Mucosa of stomach (tissue), 1 donor: ENCODE data around the gene OPRL1.

Experiments
- H3K27me3 ChIP-seq: one replicate; pipeline ENCODE4 v1.7.0; 2013; ENCODE audit warnings: mild to moderate bottlenecking, low read length; ENCODE audit not compliant: control insufficient read depth, insufficient read depth
- H3K36me3 ChIP-seq: one replicate; pipeline ENCODE4 v1.7.0; 2013; ENCODE audit warnings: low read length; ENCODE audit not compliant: control insufficient read depth, insufficient read depth
- H3K4me1 ChIP-seq: one replicate; pipeline ENCODE4 v1.7.0; 2013; ENCODE audit warnings: mild to moderate bottlenecking, low read length; ENCODE audit not compliant: control insufficient read depth, insufficient read depth
- H3K4me3 ChIP-seq: one replicate; pipeline ENCODE4 v1.7.0; 2013; ENCODE audit warnings: low read length
- H3K9ac ChIP-seq: one replicate; pipeline ENCODE4 v1.7.0; 2013; ENCODE audit warnings: mild to moderate bottlenecking, low read length, moderate library complexity
- H3K9me3 ChIP-seq: one replicate; pipeline ENCODE4 v1.7.0; 2013; ENCODE audit warnings: mild to moderate bottlenecking, low read length, moderate library complexity; ENCODE audit not compliant: control insufficient read depth
- donor health status: Pancreatic carcinoma.

Gene OPRL1

DNA sequence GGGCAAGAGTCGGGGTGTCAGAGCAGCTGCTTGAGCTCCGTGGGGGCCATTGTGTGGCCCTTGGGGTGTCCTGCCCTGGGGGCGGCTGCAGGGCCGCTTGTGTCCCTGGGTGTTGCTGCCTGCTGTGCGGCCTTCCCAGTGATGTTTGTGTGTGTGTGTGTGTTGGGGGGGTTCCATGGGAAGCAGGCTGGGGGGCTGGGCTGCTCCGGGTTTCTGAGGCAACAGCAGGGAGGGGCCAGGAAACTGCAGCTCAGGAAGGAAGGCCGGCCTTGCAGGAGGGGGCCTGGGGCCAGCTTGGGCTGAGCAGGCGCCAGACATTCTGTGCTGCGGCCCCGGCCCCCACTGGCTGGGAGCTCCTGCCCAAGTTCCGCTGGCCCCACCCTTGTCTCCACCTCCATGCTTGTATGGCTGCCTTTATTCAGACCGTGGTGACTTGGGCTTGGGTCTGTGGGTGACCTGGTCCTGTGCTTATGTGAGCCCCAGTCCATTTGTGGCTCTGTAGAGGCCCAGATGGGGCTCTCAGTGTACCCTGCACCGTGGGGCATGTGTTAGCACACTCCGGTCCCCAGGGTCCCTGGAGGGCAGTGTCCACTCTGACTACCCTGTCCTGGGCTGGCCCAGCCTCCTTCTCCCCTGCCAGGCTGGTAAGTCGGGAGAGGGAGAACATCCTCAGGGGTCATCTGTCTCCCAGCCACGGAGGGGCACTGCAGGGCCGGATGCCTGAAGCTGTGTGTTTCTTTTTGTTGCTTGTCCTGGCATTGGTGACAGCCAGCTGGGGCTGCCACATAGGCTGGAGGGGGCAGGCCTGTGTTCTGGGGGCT lies 25.8 kb upstream of the OPRL1 start:
- no peak overlapping the region for H3K4me3 ChIP-seq
- H3K9me3 ChIP-seq, result no peaks in the 10 kb centered on the region
- no peak overlapping the region for H3K9ac ChIP-seq
- H3K4me1 ChIP-seq, result peaks cover 13% of the 10 kb centered on the region
- H3K36me3 ChIP-seq, result no peaks in the 10 kb centered on the region
- peaks cover 77% of the 10 kb centered on the region for H3K27me3 ChIP-seq

DNA sequence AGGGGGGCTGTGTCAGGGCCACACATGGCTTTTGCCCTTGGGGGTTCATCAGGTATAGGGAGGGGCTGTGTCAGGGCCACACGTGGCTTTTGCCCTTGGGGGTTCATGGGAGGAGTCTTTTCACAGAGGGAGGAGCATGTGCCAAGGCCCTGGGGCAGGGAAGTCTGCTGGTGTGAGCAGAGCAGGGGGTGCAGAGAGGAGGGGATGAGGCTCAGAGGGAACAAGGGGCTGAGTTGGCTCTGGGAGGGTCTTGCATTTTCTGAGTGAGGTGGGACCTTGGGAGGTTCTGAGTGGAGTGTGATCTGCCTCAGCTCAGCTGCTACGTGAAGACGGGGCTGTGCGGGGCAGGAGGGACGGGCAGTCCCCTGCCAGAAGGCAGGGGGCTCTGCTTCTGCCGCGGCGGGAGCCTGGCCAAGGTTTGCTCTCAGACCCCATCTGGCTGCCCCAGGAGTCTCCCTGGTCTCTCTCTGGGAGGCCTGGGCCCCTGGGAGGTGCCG lies 24.4 kb upstream of the OPRL1 start:
- peaks cover 13% of the 10 kb centered on the region for H3K4me1 ChIP-seq
- no peak overlapping the region for H3K4me3 ChIP-seq
- H3K36me3 ChIP-seq, result no peaks in the 10 kb centered on the region
- no peaks in the 10 kb centered on the region for H3K9me3 ChIP-seq
- H3K27me3 ChIP-seq, result peaks cover 68% of the 10 kb centered on the region
- H3K9ac ChIP-seq, result no peak overlapping the region

DNA sequence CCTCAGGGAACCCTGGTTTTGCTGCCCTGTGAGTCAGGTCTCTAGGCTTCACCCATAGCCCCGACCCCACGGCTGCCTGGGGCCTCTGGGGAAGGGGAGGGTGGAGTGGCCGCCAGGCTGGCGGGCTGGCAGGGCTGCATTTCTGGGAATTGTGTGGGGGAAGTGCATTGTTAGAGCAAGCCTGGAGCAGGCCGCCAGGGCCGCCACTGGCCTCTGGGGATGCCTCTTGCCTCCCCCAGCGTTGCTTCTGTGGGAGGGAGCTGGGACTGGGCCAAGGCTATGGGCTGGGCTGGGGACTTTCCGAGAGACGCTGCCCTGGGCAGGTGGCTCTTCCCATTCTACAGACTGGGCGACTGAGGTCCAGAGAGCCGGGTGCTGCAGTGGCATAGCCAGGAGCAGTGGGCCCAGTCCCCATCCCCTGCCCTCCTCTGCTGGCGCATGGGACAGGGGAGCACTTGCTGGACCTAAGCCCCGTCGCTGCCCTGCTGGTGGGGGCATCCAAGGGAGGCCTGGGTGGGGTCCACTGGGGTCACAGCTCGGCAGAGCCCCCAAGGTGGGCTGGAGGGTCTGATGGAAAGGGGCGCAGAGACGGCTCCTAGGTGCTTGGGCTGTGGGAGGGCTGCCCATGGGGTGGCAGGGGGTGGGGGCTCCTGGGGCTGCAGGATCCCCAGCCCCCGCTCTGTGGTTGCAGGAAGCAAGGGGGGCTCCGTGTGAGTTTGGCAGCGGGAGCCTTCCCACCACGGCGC lies 23.8 kb upstream of the OPRL1 start:
- Histone ChIP-seq H3K36me3 (no peaks in the 10 kb centered on the region), H3K27me3 (peaks cover 62% of the 10 kb centered on the region), H3K4me1 (peaks cover 13% of the 10 kb centered on the region), H3K9me3 (no peaks in the 10 kb centered on the region), H3K4me3 (no peak overlapping the region), H3K9ac (no peak overlapping the region)

DNA sequence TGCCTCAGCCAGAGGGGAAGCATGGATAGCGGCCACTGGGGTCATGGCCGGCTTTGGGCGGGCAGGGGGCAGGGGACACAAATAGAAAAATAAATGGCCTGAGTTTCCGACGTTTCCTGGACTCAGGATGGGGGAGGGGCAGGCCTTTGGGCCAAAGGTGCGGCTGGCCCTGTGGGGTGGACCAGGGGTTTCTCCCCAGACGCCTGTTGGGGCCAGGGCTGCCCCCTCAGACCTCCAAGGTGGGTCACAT lies 23.3 kb upstream of the OPRL1 start:
- no peak overlapping the region for H3K9ac ChIP-seq
- H3K4me3 ChIP-seq, result no peak overlapping the region
- H3K9me3 ChIP-seq, result no peaks in the 10 kb centered on the region
- no peaks in the 10 kb centered on the region for H3K36me3 ChIP-seq
- peaks cover 57% of the 10 kb centered on the region for H3K27me3 ChIP-seq
- H3K4me1 ChIP-seq, result peaks cover 13% of the 10 kb centered on the region

DNA sequence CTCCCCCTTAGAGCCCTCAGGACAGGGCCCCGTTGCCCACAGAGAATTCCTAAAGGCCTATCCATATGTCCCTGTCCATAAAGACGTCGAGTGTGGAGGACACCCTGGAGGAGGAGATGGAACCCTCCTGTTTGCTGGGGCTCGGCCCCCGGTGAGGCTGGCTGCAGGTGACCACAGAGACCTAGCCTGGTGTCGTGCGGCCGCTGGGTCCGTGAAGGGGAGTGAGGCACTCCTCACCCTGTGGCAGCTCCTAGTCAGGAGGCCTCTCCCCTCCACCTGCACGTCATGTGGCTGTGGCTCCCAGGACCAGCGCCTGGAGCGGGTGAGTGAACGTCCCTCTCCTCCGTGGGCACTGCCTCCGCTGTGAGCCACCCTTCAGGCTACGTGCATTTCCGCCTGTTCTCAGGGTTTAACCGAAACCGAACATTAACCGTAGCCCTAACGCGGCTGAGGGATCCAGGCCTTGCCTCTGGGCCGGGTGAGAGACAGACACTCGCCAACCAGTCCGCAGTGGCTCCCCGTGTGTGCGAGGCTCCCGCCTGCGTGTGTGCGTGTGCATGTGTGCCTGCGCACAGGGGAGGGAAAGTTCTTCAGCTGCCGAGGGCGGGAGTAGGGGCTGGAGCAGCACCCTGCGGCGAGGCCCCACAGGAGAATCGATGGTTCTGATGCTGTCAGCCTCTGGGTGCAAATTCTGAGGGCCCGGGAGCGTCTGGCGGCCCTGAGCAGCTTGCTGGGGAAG lies 22.8 kb upstream of the OPRL1 start:
- H3K4me1 ChIP-seq, result peaks cover 14% of the 10 kb centered on the region
- no peaks in the 10 kb centered on the region for H3K9me3 ChIP-seq
- no peak overlapping the region for H3K9ac ChIP-seq
- no peaks in the 10 kb centered on the region for H3K36me3 ChIP-seq
- H3K4me3 ChIP-seq, result no peak overlapping the region
- H3K27me3 ChIP-seq, result peaks cover 52% of the 10 kb centered on the region

DNA sequence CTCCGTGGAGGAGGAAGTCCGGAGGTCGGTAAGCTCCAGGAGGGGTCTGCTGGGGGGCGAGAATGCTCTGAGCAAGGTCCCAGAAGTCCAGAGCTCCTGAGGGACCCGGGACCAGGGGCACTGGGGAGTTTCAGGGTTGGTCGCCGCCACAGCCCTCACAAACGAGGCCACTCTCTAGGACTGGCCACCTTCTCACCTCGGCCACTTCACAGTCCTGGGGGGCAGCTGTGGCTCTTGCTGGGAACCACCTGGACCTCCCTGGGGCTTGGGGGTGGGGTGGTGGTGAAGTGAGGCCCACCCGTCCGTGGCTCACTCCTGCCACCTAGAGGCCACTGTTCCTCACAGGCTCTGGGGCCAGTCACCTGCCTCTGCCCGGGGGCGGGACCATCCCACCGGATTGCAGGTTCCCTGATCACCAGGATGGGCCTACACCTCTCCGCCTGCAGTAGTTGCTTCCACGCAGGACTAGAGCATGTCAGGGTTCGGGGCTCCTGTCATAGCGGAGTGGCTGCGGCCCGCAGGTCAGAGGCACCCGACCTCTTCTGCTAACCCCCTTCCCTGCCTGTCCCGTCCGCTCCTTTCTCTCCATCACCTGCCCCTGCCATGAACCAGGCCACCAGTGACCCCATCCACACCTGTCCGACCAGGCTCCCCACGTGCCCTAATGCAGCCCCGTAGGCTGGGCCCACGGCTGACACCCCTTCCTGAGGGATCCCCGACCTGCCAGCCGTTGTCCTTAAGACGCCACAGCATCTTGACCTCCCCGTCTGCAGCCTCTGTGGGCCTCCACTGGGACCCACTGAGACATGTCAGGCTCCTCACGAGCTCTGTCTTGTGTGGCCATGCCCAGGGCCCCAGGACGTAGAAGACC lies 22.0 kb upstream of the OPRL1 start:
- H3K9ac ChIP-seq, result peak overlapping the region; percentile 14
- peaks cover 44% of the 10 kb centered on the region for H3K27me3 ChIP-seq
- no peak overlapping the region for H3K4me3 ChIP-seq
- H3K4me1 ChIP-seq, result peaks cover 21% of the 10 kb centered on the region
- H3K9me3 ChIP-seq, result no peaks in the 10 kb centered on the region
- H3K36me3 ChIP-seq, result no peaks in the 10 kb centered on the region

DNA sequence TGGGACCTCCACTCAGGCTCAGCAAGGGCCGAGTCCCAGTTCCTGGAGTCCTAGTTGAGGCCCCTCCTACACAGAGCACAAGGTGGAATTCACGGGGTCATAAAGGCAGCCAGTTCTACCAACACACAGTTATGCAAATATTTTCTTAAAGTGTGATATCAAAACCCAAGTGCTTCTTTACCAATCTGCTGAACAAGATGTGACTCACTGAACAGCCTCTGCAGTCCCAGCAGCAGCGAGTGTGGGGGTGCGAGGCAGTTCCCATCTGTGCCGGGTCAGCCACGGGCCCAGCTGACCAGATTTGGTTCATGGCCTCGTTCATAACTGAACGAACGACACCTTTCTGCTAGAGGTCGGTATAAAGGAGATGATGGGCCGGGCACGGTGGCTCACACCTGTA lies 21.3 kb upstream of the OPRL1 start:
- Histone ChIP-seq H3K36me3 (no peaks in the 10 kb centered on the region), H3K4me1 (peaks cover 23% of the 10 kb centered on the region), H3K4me3 (no peak overlapping the region), H3K27me3 (peaks cover 37% of the 10 kb centered on the region), H3K9me3 (no peaks in the 10 kb centered on the region), H3K9ac (peak overlapping the region; percentile 14)

DNA sequence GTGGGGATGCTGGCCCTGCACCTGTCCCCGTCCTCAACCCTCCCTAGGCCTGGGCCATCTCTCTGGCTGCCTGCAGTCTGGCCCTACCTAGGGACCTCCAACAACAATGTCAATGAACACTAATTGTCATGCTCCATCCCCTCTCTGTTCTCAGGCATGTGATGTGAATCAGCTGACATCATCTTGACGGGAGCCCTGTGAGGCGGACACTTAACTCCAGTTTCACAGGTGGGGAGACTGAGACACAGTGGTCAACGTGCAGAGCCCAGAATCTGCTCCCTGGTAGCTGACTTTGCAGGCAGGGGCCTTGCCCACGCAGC lies 17.6 kb upstream of the OPRL1 start:
- Histone ChIP-seq H3K4me1 (peaks cover 44% of the 10 kb centered on the region), H3K9me3 (no peaks in the 10 kb centered on the region), H3K9ac (peak overlapping the region; percentile 70), H3K36me3 (no peaks in the 10 kb centered on the region), H3K4me3 (peak overlapping the region; percentile 25), H3K27me3 (peaks cover 4% of the 10 kb centered on the region)

DNA sequence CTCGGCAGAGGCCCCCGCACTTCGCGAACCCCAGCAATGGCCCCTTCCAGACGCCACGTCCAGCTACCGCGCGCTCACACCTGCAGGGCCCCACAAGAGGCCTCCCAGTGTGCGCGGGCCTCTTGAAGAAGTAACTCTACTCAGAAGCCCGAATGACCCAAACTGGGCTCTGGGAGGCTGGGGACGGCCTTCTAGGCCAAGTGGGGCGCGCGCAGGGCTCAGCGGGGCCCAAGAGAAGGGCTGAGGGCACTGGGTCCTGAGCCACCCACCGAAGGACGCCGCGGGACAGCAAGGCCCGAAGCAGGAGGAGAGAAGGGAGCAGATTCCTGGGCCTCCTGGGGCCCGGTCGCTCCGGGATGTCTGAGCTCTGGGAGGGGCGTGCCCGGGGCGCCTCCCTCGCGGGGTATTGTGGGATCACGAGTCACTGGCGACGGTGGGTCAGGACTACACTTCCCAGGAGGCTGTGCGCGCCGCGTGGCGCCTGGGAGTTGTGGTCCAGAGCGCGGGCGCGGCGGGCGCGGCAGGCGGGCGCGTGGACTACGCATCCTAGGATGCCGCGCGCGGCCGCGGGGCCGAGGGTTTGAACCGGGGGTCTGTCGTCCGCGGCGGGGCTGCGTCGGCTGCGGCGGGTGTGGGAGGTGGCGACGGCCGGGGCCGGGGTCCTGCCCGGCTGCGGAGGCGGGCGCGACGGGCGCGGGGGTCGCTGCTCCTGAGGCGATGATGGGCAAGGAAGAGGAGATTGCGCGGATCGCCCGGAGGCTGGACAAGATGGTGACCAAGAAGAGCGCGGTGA lies 17.1 kb upstream of the OPRL1 start, which contains the start of gene TCEA2:
Gene TCEA2, plus strand, starts transcription at position 603 of the 793 bp plus-strand sequence. Its CDS starts 115 bp downstream, at position 718.
- peak within 1 kb of the TSS; percentile 70 for H3K9ac ChIP-seq
- H3K9me3 ChIP-seq, result no peaks in the 10 kb centered on the region
- H3K27me3 ChIP-seq, result no peaks in the 10 kb centered on the region
- no peaks in the 10 kb centered on the region for H3K36me3 ChIP-seq
- H3K4me1 ChIP-seq, result peaks cover 38% of the 10 kb centered on the region
- H3K4me3 ChIP-seq, result peak within 1 kb of the TSS; percentile 56

DNA sequence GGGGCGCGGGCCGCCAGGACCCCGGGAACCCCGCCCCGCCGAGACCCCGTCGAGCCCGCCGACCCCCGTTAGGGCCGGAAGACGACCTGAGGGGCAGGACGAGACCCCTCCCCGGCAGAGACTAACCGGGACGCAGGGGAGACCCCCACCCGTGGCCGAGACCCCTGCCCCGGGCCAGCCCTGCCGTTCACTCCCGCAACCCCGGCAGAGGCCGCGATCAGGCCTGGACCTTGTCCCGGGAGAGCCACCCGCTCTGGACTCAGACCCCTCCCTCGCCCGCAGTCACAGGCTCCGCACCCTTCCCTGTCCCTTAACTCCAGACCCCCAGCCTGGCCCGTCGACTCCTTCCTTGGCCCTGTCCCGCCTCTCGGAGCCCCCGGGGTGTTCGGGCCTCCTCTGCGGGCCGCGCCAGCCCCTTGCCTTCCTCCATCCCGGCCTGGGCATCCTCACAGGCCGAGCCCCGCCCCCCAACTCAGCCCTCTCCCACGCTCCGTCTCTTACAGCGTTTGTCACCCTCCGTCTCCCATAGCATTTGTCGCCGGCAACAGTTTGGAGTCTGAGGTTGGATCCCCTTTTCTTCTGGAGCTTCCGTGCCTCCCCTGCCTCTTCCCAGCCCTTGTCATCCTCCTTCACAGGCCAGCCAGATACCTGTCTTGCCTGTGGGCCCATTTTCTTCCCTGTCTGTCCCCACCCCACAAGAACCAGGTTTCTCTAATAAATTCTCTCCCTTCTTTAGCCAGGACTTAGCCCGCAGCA lies 16.3 kb upstream of the OPRL1 start:
- Histone ChIP-seq H3K36me3 (no peaks in the 10 kb centered on the region), H3K4me3 (peak overlapping the region; percentile 56), H3K4me1 (peaks cover 31% of the 10 kb centered on the region), H3K27me3 (no peaks in the 10 kb centered on the region), H3K9me3 (no peaks in the 10 kb centered on the region), H3K9ac (peak overlapping the region; percentile 64)
